Measurements from ENCODE around the gene TMEM164. TPM values are rescaled to one million over a fixed set of nuclear protein-coding genes. Genes with fewer than 3 reads are reported as not detected.

Gene TMEM164
- total and polyA plus RNA-seq, 2 experiments from 2014 or later, result 3.4 to 17.2 TPM

DNA sequence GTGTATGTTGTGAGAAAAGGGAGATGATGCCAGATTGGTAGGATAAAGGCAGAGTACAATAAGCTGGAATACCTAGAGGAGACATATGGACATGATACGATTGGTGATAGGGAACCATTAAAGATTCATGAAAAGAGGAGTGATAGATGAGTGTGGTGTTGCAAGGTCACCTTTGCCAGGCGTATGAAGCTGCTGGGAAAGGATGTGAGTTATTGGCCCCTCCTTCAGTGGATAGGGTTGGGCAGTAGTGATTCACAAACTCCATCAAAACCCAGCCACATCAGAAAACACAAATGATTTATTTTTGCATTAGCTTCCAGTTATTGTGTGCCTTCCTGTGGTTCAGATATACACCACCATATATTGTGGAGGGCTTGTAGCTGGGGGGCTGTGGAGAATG lies 34.3 kb downstream of the TMEM164 start:
- Histone ChIP-seq H2AFZ (no peak overlapping the region), H3F3A (replicated peaks; ENCODE audit: low read depth) (no peaks in the 10 kb centered on the region), H3K79me2 (replicated peaks; ENCODE audit: insufficient read depth) (no peaks in the 10 kb centered on the region), H3K36me3 (ENCODE audit: insufficient read depth) (no peaks in the 10 kb centered on the region), H4K20me1 (replicated peaks; ENCODE audit: insufficient read depth) (no peaks in the 10 kb centered on the region), H3K4me2 (no peak overlapping the region), H3K4me3 (no peak overlapping the region), H3K27me3 (ENCODE audit: insufficient read depth) (no peaks in the 10 kb centered on the region), H3K9me2 (ENCODE audit: insufficient read depth) (no peaks in the 10 kb centered on the region), H3K27ac (ENCODE audit: low read depth) (no peak overlapping the region), H3K4me1 (ENCODE audit: insufficient read depth) (no peaks in the 10 kb centered on the region)
- DNase-seq (ENCODE audit: low spot score) (no peak), ATAC-seq (no peak)
- Mint-ChIP-seq H3K4me1 (peaks cover 16% of the 10 kb centered on the region), H3K27ac (no peak overlapping the region), H3K27me3 (ENCODE audit: insufficient read depth, low read depth, poor library complexity) (no peaks in the 10 kb centered on the region), H3K36me3 (ENCODE audit: low read depth) (no peaks in the 10 kb centered on the region), H3K9me3 (no peaks in the 10 kb centered on the region), H3K4me3 (no peak overlapping the region)
- TF ChIP-seq, protein P1, sequence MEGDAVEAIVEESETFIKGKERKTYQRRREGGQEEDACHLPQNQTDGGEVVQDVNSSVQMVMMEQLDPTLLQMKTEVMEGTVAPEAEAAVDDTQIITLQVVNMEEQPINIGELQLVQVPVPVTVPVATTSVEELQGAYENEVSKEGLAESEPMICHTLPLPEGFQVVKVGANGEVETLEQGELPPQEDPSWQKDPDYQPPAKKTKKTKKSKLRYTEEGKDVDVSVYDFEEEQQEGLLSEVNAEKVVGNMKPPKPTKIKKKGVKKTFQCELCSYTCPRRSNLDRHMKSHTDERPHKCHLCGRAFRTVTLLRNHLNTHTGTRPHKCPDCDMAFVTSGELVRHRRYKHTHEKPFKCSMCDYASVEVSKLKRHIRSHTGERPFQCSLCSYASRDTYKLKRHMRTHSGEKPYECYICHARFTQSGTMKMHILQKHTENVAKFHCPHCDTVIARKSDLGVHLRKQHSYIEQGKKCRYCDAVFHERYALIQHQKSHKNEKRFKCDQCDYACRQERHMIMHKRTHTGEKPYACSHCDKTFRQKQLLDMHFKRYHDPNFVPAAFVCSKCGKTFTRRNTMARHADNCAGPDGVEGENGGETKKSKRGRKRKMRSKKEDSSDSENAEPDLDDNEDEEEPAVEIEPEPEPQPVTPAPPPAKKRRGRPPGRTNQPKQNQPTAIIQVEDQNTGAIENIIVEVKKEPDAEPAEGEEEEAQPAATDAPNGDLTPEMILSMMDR (conservative IDR thresholded peaks at IDR 0.05; ENCODE audit: low read depth in 2 of 2), result no peak
- TF ChIP-seq STAT1 (IDR thresholded peaks at IDR 0.05; ENCODE audit: unreplicated experiment), result no peak
- no peak for TF ChIP-seq EZH2phosphoT487 (IDR thresholded peaks at IDR 0.05; ENCODE audit: unreplicated experiment)
- no peak for TF ChIP-seq JUNB (IDR thresholded peaks at IDR 0.05; ENCODE audit: unreplicated experiment)
- TF ChIP-seq POLR2AphosphoS5 (IDR thresholded peaks at IDR 0.05; ENCODE audit: low read depth), result no peak
- TF ChIP-seq, protein P2, sequence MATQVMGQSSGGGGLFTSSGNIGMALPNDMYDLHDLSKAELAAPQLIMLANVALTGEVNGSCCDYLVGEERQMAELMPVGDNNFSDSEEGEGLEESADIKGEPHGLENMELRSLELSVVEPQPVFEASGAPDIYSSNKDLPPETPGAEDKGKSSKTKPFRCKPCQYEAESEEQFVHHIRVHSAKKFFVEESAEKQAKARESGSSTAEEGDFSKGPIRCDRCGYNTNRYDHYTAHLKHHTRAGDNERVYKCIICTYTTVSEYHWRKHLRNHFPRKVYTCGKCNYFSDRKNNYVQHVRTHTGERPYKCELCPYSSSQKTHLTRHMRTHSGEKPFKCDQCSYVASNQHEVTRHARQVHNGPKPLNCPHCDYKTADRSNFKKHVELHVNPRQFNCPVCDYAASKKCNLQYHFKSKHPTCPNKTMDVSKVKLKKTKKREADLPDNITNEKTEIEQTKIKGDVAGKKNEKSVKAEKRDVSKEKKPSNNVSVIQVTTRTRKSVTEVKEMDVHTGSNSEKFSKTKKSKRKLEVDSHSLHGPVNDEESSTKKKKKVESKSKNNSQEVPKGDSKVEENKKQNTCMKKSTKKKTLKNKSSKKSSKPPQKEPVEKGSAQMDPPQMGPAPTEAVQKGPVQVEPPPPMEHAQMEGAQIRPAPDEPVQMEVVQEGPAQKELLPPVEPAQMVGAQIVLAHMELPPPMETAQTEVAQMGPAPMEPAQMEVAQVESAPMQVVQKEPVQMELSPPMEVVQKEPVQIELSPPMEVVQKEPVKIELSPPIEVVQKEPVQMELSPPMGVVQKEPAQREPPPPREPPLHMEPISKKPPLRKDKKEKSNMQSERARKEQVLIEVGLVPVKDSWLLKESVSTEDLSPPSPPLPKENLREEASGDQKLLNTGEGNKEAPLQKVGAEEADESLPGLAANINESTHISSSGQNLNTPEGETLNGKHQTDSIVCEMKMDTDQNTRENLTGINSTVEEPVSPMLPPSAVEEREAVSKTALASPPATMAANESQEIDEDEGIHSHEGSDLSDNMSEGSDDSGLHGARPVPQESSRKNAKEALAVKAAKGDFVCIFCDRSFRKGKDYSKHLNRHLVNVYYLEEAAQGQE (IDR thresholded peaks at IDR 0.05; ENCODE audit: unreplicated experiment), result no peak
- TF ChIP-seq ZNF331 (CRISPR knock-in tag; IDR thresholded peaks at IDR 0.05; ENCODE audit: low read depth), result no peak
- TF ChIP-seq NANOG (IDR thresholded peaks at IDR 0.05; ENCODE audit: borderline replicate concordance), result no peak
- TF ChIP-seq, protein P3, sequence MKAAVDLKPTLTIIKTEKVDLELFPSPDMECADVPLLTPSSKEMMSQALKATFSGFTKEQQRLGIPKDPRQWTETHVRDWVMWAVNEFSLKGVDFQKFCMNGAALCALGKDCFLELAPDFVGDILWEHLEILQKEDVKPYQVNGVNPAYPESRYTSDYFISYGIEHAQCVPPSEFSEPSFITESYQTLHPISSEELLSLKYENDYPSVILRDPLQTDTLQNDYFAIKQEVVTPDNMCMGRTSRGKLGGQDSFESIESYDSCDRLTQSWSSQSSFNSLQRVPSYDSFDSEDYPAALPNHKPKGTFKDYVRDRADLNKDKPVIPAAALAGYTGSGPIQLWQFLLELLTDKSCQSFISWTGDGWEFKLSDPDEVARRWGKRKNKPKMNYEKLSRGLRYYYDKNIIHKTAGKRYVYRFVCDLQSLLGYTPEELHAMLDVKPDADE (IDR thresholded peaks at IDR 0.05), result no peak
- no peak for TF ChIP-seq ZNF114 (CRISPR knock-in tag; IDR thresholded peaks at IDR 0.05)
- TF ChIP-seq EZH2 (IDR thresholded peaks at IDR 0.05; ENCODE audit: low read depth, unreplicated experiment), result no peak
- no peak for TF ChIP-seq CREB1 (CRISPR knock-in tag; IDR thresholded peaks at IDR 0.05; ENCODE audit: low read depth)
- TF ChIP-seq, protein P4, sequence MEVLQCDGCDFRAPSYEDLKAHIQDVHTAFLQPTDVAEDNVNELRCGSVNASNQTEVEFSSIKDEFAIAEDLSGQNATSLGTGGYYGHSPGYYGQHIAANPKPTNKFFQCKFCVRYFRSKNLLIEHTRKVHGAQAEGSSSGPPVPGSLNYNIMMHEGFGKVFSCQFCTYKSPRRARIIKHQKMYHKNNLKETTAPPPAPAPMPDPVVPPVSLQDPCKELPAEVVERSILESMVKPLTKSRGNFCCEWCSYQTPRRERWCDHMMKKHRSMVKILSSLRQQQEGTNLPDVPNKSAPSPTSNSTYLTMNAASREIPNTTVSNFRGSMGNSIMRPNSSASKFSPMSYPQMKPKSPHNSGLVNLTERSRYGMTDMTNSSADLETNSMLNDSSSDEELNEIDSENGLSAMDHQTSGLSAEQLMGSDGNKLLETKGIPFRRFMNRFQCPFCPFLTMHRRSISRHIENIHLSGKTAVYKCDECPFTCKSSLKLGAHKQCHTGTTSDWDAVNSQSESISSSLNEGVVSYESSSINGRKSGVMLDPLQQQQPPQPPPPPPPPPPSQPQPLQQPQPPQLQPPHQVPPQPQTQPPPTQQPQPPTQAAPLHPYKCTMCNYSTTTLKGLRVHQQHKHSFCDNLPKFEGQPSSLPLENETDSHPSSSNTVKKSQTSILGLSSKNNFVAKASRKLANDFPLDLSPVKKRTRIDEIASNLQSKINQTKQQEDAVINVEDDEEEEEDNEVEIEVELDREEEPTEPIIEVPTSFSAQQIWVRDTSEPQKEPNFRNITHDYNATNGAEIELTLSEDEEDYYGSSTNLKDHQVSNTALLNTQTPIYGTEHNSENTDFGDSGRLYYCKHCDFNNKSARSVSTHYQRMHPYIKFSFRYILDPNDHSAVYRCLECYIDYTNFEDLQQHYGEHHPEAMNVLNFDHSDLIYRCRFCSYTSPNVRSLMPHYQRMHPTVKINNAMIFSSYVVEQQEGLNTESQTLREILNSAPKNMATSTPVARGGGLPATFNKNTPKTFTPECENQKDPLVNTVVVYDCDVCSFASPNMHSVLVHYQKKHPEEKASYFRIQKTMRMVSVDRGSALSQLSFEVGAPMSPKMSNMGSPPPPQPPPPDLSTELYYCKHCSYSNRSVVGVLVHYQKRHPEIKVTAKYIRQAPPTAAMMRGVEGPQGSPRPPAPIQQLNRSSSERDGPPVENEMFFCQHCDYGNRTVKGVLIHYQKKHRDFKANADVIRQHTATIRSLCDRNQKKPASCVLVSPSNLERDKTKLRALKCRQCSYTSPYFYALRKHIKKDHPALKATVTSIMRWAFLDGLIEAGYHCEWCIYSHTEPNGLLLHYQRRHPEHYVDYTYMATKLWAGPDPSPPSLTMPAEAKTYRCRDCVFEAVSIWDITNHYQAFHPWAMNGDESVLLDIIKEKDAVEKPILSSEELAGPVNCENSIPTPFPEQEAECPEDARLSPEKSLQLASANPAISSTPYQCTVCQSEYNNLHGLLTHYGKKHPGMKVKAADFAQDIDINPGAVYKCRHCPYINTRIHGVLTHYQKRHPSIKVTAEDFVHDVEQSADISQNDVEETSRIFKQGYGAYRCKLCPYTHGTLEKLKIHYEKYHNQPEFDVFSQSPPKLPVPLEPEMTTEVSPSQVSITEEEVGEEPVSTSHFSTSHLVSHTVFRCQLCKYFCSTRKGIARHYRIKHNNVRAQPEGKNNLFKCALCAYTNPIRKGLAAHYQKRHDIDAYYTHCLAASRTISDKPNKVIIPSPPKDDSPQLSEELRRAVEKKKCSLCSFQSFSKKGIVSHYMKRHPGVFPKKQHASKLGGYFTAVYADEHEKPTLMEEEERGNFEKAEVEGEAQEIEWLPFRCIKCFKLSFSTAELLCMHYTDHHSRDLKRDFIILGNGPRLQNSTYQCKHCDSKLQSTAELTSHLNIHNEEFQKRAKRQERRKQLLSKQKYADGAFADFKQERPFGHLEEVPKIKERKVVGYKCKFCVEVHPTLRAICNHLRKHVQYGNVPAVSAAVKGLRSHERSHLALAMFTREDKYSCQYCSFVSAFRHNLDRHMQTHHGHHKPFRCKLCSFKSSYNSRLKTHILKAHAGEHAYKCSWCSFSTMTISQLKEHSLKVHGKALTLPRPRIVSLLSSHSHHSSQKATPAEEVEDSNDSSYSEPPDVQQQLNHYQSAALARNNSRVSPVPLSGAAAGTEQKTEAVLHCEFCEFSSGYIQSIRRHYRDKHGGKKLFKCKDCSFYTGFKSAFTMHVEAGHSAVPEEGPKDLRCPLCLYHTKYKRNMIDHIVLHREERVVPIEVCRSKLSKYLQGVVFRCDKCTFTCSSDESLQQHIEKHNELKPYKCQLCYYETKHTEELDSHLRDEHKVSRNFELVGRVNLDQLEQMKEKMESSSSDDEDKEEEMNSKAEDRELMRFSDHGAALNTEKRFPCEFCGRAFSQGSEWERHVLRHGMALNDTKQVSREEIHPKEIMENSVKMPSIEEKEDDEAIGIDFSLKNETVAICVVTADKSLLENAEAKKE (CRISPR knock-in tag; IDR thresholded peaks at IDR 0.05), result no peak
